NOMO-1 treated with dmso at 0.1 percent for 144 hours (cell line): ENCODE results near the gene STX16.

Experiments
- DNase-seq: peaks from one replicate; lab custom pipeline; 2025; ENCODE audit not compliant: unreplicated experiment; lab: John Stamatoyannopoulos, UW

Gene STX16, protein sequence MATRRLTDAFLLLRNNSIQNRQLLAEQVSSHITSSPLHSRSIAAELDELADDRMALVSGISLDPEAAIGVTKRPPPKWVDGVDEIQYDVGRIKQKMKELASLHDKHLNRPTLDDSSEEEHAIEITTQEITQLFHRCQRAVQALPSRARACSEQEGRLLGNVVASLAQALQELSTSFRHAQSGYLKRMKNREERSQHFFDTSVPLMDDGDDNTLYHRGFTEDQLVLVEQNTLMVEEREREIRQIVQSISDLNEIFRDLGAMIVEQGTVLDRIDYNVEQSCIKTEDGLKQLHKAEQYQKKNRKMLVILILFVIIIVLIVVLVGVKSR

DNA sequence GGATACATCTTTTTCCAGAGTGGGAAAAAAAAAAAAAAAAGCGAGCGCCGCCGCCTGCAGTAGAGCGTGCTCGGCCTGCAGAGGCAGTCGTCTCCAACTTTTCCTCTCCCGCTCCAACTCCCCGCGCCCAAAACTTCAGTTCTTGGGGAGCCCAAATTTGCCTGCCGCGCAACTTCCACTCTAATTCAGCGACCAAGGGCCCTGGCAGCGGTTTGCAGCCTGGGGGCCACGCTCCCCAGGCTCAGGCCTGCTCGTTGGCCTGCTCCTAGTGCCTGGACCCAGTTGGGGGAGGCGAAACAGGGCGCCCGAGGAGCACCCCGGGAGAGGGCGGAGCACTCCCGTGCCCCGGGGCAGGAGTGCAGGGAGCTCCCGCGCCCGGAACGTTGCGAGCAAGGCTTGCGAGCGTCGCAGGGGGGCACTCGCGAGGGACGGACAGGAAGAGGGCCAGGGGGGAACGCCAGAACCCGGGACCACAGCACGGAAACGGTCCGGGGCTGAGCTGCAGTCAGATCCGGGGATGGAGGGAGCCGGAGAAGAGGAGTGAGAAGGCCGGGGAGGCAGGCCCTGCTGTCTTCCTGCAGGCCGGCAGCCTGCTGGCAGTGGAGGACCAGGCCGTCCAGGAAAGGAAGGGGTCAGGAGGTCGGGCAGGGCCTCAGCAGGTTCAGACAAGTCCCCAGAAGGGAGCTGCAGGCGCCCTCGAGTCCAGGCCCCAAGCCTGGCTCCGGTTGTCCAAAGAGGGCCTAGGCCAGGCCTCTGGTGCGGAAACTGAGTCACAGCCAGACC is at the start of gene STX16:
Gene STX16 (plus strand): TSS at position 508 of the 783 bp plus-strand sequence. CDS start 724 bp downstream, outside the sequence.
- peak; percentile 91 for DNase-seq

DNA sequence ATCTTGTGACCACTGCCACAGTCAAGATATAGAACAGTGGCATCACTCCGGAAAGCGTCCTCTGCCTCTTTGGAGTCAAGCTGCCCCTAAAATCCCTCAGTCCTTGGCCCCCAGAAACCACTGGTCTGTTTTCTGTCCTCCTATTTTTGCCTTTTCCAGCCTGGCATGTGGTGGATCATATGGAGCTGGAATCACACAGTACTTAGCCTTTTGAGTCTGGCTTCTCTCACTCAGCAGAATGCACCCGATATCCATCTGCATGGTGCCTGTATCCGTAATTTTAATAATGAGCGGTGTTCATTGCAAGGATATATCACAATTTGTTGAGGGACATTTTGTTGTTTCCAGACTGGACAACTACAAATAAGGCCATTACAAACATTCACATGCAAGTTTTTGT is 49.0 kb upstream of the STX16 start:
- DNase-seq = no peak

DNA sequence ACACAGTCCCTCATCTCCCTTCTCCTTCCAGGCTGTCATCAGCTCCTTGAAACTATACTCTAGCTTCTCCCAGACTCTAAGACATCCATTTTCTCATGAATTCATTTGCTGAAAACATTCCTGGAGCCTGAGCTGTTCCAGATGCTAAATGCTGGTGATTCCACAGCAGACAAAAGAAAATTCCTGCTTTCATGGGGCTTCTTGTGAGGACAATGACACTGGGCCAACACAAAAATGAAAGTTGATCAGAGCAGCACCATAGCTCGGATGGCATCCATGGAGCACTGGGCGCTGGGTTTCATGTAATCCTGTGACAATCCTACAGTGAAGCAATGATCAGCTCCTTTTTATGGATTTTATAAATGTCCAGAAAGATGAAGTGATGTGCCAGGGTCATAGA is 47.4 kb upstream of the STX16 start:
- no peak for DNase-seq

DNA sequence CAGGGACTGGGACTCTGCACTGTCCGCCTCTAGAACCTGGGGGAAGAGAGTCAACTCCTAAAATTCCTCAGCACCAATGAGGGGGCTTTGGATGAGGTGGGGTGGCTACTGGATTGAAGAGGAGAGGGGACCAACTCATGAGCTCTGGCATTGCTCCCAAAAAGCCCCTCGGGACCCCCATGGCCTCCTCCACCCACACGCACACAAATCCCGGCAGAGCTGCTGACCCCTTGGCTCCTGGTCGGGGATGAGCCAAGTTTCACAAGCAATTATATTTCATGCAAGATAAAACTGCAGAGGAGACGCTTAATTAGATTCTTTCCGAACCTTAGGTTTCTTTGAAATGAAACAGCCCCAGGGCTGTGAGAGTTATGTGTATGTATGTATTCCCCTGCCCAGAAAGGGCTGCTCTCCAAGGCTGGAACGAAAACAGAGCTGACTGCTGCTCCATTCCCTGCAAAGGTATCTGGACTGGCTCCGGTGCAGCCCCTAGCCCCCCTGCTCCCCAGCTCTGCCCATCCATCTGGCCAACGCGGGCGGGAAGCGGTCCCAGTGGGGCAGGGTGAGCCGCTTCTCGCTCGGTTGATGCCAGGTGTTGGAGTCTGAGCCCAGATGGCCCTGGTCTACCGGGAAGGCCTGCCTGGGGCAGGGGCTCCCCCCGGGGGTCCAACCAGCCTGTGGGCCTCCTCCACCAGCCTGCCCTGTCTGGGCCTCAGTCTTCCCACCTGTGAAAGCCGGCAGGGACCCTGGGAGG is 46.8 kb upstream of the STX16 start:
- no peak for DNase-seq

DNA sequence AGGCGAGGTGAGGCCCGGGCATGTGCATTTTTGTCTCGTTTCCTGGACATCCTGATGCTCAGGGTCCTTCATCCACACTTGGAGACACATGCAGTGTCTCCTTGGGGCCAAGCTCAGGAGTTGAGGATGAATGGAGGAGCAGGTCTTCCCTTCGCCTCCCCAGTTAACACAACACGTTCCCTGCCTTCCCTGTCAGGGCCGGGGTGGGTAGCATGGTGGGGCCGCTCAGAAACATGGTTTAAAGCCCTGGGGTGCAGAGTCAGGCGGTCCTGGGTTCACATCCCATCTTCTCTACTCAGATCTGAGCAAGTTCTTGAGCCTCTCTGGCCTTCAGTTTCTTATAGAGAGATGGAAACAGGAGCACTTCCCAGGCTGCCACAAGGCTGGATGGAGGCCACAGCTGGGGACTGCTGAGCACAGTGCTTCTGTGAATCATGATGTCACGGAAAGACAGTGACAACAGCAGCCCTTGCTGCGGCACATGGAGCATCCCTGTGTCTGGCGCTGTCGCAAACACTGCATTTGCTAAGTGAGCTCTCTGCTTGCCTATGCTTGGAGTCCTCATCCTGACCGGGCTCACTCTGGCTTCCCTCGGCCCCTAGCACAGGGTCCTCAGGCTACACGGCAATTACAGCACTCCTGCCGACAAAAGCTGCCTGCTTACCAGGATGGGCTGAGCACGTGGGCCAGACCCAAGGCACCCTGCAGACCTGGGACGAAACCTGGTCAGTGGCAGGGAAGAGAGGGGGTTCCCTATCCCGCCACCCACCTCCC is 45.6 kb upstream of the STX16 start:
- DNase-seq = no peak

DNA sequence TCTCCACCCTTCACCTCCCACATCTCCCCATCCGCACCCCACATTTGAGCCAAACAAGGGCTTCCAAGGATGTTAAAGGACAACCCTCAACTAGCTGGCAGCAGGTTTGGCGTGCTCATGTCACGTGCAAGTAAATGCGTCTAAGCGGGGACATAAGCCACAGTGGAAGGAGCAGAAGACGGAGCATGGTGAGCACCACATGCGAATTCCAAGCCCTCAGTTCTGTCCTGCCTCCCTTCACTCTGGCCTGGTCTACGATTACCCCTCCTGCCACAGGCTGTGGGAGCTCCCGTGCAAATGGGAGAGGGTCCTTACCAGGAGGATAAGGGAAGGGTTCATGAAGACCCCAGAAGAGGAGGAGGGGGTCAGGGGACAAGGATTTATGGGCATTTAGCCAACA is 44.9 kb upstream of the STX16 start:
- DNase-seq = no peak

DNA sequence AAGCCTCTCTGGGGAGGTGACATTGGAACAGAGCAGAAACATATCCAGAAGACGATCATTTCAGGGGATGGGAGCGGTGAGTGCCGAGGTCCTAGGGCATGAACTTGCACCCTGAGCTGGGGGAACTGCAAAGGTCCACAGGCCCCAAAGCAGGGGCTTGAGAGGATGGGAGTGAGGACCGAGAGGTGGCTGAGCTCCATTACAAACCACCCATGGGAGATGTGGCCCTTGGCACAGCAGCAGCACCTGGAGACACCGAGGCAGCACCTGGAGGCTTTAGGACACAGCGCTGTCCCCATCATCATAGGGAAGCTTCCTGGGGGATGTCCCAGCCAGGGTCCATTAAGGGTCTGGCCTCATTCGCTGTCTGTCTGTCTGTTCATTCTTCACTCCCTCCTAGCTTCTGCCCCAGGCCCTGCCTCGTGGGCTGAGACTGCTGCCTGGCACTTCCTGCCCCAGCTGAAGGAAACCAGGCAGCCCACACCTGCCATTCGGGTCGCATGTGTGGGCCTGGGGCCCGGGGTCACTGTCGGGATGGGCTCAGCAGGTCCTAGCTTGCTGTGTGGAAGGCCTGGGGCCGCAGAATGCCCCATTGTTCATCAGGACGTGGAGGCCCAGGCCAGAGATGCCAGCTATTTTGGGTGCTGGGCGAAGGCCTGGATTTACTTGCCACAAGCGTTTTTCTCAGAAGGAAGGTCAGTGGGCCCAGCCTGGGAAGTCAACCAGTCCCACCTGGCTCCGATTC is 42.8 kb upstream of the STX16 start:
- DNase-seq = no peak

DNA sequence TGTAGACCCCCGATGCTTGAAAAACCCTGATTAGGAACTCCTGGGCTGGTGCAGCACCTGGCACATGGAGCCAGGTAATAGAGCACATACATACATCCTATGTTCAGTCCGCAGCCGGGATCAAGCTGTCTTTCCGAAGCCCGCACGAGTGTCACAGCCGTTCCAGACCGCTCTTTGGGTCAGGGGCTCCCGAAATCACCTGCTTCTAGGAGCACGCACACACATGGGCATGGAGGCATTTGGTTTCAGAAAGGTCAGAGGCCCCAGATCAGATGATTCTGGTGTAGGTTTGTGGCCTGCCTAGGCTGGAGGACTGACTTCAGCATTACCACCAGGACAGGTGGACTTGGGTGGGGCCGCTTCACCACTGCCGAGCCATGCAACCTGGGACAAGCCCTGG is 42.1 kb upstream of the STX16 start:
- no peak for DNase-seq

DNA sequence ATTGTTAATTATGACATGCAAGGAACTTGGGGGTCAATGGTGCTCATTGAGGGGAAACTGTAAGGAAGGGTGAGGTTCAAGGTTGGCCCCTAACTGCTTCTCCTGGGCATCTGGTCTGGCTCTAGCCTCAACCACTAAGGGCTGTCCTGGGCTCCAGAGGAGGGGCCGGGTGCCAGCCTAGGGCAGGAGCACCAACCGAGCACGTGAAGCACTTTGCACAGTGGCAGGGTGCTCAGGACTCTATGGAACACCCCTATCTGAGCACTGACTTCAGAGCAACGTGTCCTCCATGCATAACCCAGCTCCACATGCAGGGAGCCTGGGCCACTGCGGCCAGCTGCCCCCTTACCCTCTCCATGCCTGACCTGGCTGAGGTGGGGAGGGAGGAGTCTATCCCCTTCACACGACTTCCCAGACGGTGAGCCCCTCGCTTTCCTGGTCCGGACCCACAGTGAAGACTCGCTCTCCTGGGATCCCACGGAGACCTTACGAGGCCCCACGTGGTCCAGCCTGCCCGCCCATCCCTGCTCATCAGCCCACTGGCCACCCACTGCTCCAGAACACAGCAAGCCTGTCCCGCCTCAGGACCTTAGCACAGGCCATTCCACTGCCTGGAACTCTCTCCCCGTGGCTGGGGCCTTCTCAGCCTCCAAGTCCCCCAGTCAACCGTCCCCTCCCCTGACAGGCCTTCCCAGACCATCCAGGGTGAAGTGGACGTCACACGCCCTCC is 40.8 kb upstream of the STX16 start:
- DNase-seq = no peak

DNA sequence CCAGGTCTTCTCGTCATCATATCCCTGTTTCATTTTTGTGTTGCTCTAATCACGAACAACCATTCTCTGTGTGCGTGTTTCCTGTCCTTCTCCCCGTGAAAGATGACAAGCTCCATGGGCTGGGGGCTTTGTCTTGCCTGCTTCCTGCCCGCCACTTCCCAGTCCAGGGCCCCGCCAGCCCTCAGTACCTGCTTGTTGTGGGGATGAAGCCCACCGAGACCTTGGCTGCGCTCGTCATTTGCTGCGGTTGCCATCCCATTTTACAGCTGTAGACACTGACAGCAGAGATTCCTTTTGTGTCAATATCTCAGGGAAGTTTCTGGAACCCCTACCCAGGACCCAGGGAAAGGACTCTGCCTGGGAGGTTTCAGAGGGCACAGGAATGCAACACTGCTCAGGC is 40.3 kb upstream of the STX16 start:
- DNase-seq = no peak

DNA sequence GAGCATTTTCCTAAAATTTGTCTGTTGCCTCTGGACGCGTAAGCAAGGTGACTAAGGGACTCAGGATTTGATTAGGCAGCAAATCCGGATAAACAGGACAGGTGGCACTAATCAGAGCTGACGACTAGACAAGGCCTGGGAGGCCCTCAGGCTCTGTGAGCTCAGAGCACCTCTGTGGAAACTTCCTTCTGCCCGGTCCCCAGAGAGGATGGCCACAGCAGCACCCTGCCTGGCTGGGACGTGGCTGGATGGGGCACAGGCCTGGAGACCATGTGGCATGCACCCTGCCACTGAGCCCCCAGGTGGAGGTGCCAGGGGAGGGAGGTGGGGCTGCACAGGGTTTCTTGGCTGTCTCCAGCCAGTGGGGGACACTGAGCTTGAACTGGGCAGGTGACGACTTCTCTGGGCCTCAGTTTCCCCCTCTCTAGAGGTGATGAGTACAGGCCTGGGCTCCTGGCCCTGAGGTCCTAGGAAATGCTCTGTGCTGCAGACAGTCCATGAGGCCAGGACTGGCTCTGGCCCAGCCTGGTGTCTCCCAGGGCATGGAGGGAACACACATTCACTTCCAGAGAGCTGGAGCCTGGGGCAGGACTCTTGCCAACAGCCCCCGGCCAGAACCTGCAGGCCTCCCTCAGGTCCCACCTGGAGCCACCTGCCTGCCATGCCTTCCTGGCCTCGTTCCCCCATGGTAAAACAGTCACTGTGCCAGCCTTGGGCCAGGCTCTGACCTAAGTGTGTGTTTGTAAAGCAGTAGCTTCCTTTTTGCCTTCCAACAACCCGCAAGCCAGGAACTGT is 39.6 kb upstream of the STX16 start:
- DNase-seq = no peak

DNA sequence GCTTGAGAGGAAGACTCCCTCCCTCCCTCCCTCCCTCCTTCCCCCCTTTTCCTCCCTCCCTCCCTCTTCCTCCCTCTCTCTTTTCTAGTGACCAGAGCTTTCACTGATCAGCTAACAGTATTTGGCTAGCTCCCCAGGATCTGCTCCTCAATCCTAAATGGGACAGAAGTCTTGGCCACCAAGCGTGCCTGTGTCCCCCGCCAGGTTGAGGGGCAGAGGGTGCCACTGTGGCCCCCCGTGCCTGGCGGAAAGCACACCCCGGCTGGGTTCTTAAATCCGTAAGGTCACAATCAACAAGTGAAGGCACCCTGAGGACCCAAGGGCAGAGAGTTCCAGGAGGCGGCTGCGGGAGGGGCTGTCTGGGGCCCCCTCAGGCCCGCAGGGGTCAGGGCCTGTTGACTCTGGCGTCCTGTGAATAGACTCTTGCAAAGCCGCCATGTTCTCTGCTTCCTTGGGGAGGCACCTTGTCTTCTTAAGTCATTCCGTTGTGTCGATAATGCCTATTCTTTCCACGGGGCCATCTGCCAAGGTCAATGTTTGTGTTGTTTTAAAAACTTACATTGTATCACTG is 38.9 kb upstream of the STX16 start:
- DNase-seq = no peak

DNA sequence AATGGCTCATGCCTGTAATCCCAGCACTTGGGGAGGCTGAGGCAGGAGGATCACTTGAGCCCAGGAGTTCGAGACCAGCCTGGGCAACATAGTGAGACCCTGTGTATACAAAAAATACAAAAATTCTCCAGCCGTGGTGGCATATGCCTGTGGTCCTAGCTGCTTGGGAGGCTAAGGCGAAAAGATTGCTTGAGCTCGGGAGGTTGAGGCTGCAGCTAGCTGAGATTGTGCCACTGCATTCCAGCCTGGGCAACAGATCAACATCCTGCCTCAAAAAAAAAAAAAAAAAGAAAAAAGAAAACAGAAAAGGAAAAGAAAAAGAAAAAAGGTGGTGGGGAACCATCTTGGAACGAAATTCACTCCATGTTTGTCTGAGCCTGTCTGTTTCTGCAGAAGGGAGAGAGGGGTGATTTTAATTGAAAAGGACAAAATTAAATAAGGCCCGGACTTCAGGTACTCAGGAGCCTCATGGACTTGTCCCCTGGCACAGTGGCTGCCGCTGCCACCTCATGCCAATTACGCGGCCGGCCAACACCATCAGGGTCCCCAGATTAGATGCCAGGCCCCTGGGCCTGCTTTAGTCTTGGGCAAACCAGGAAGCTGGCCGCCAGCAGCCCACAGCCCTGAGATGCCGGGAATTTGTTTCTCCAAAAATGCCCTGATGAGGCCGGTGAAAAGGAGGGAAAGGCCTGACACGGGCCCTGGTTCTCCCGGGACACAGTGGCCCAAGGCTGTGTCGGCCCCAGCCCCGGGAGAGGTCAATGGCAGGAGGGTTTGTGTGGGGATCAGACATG is 37.8 kb upstream of the STX16 start:
- no peak for DNase-seq

DNA sequence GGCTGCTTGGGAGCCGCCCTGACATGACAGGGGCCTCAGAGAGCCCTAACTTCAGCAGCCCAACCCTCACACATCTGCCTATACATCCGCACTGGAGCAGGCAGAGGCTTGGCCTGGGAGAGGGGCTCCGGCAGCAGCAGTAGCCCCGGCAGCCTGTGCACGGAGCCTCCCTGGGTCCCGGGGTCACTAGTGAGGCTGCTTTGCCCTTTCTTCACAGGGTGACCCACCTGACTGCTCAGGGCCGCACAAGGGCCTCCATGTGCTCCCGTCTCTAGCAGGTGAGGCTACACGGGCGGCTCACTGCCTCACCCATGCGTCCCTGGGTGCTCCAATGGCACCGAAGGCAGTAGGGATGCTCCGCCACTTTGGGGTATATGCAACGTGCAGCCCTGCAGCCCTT is 36.7 kb upstream of the STX16 start:
- no peak for DNase-seq

DNA sequence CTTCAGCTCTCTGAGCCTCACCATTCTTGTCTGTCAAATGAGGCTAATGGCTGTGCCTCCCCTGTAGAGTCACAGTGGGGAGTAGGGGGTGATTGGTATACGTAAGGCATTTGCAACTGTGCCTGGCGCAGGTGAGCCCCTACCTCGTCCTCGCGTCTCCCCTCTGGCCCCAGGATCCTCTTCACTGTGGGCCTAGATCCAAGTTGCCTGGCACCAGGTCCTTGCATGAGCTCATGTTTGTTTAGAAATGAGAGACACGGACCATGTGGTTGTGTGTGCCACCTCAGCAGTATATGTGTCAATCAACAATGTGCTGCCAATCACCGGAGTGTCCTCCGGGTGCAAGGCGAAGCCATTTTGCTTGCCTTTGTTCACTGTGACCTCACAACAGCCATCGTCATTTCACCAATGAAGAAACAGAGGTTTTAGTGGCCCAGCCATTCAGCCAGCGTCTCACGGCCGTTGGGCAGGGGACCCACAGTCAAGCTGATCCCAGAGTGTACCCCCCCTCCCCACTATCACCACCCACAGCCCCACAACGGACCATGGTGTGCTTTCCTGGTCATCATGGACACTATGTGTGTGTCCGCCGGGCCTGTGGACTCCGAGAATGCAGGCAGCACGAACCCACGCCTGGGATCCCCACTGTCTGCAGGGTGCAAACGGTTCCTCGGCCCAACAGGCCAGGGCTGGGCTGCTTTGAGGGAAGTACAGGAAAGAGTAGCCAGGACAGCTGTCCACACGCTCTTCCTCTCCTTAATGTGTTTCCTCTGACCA is 35.9 kb upstream of the STX16 start:
- DNase-seq = no peak

DNA sequence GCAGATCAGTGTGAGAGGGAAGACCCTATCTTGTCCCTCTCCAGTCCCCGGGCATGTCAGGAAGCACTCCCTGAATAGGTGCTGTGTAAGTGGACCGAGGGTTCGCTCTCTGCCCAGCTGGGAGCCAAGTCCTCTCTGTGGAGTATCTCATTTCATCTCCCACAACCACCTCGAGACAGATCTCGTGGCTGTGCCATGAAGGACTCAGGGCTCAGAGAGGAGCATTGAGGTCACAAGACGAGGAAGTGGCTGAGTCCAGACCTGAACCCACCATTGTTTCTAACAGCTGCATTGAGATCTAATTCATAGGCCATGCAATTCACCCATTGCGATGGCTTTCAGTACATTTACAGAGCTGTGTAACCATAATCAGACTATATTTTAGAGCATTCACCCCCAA is 34.7 kb upstream of the STX16 start:
- DNase-seq = no peak

DNA sequence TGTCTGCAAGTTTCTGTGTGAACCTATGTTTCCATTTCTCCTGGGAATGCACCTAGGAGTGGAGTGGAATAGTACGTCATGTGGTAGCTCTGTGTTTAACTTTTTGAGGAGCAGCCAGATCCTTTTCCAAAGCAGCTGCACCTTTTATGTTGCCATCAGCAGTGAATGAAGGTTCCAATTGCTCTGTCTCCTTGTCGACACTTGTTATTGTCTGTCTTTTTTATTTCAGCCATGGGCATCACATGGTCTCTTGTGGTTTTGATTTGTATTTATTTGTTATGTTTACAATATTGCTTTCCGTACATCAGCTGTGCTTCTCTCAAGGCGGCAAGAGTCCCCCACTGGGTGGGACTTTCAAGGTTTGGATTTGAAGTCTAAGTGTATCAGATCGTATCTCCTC is 33.9 kb upstream of the STX16 start:
- DNase-seq = no peak
